Neuronal stem cell (in vitro differentiated cells): Measurements from ENCODE around the gene ADAM12.

ENCODE experiments used
- DNase-seq: peaks from one replicate; pipeline ENCODE4 v3.0.0-alpha.2; 2013; ENCODE audit warnings: low spot score
- H2AFZ ChIP-seq: one replicate; pipeline ENCODE4 v1.6.1; 2013; ENCODE audit warnings: mild to moderate bottlenecking, low read length, inconsistent platforms
- H2AK5ac ChIP-seq: 2 replicates; pipeline ENCODE4 v1.6.1; 2013; ENCODE audit warnings: low read depth, mild to moderate bottlenecking, inconsistent platforms, low read length, moderate library complexity, mixed read lengths
- H2BK120ac ChIP-seq: 2 replicates; pipeline ENCODE4 v1.6.1; 2013; ENCODE audit warnings: low read depth, mild to moderate bottlenecking, inconsistent platforms, low read length, moderate library complexity, mixed read lengths
- H2BK12ac ChIP-seq: one replicate; pipeline ENCODE4 v1.6.1; 2013; ENCODE audit warnings: low read length, inconsistent platforms
- H2BK15ac ChIP-seq: 2 replicates; pipeline ENCODE4 v1.6.1; 2013; ENCODE audit warnings: mild to moderate bottlenecking, low read length, inconsistent platforms, mixed read lengths
- H2BK5ac ChIP-seq: one replicate; pipeline ENCODE4 v1.6.1; 2013; ENCODE audit warnings: inconsistent platforms, mild to moderate bottlenecking, low read length, moderate library complexity
- H3K14ac ChIP-seq: one replicate; pipeline ENCODE4 v1.6.1; 2013; ENCODE audit warnings: low read length, inconsistent platforms
- H3K18ac ChIP-seq: 2 replicates; pipeline ENCODE4 v1.6.1; 2013; ENCODE audit warnings: low read length, inconsistent platforms
- H3K23ac ChIP-seq: 2 replicates; pipeline ENCODE4 v1.6.1; 2013; ENCODE audit warnings: low read depth, mild to moderate bottlenecking, mixed read lengths, low read length, inconsistent platforms; ENCODE audit not compliant: poor library complexity
- H3K27ac ChIP-seq: replicated peaks from 3 replicates; pipeline ENCODE4 v1.5.1; 2013; ENCODE audit warnings: low read length, inconsistent platforms
- H3K27me3 ChIP-seq, 3 experiments: 2 replicates each; pipeline ENCODE4 v1.6.1; 2013; ENCODE audit warnings: low read length in 3 of 3, mild to moderate bottlenecking in 2 of 3, inconsistent platforms in 1 of 3, low read depth in 1 of 3, mixed read lengths in 1 of 3, moderate library complexity in 1 of 3; ENCODE audit not compliant: control insufficient read depth in 3 of 3, insufficient read depth in 3 of 3
- H3K36me3 ChIP-seq, 2 donors: replicated peaks in 1 of 2; 2 replicates each; pipeline ENCODE4 v1.6.1; 2013; ENCODE audit warnings: low read length in 2 of 2; ENCODE audit not compliant: control insufficient read depth in 2 of 2, insufficient read depth in 2 of 2
- H3K4ac ChIP-seq: 2 replicates; pipeline ENCODE4 v1.6.1; 2013; ENCODE audit warnings: inconsistent platforms, mild to moderate bottlenecking, low read length, moderate library complexity
- H3K4me1 ChIP-seq, 2 donors: 1 replicate in 1 of 2; 2 replicates in 1 of 2; pipeline ENCODE4 v1.6.1; 2013; ENCODE audit warnings: low read length in 2 of 2, low read depth in 1 of 2; ENCODE audit not compliant: control insufficient read depth in 2 of 2, insufficient read depth in 1 of 2
- H3K4me2 ChIP-seq: one replicate; pipeline ENCODE4 v1.6.1; 2013; ENCODE audit warnings: mild to moderate bottlenecking, low read length, inconsistent platforms; ENCODE audit not compliant: insufficient read depth, poor library complexity, severe bottlenecking
- H3K4me3 ChIP-seq, 2 donors: 2 replicates each; pipeline ENCODE4 v1.5.1; 2013; ENCODE audit warnings: low read length in 2 of 2, mild to moderate bottlenecking in 2 of 2, inconsistent platforms in 1 of 2, moderate library complexity in 1 of 2
- H3K79me1 ChIP-seq: one replicate; pipeline ENCODE4 v1.6.1; 2013; ENCODE audit warnings: low read depth, mild to moderate bottlenecking, inconsistent platforms, low read length, moderate library complexity
- H3K9ac ChIP-seq: one replicate; pipeline ENCODE4 v1.6.1; 2013; ENCODE audit warnings: mild to moderate bottlenecking, low read depth, low read length, inconsistent platforms; ENCODE audit not compliant: poor library complexity
- H3K9me3 ChIP-seq, 2 donors: replicated peaks in 1 of 2; 2 replicates each; pipeline versions ENCODE3 to v1.6.1; 2013; ENCODE audit warnings: low read length in 2 of 2, mild to moderate bottlenecking in 2 of 2, inconsistent platforms in 1 of 2, low read depth in 1 of 2, mixed read lengths in 1 of 2, moderate library complexity in 1 of 2; ENCODE audit not compliant: control insufficient read depth in 2 of 2, insufficient read depth in 1 of 2
- H4K8ac ChIP-seq: one replicate; pipeline ENCODE4 v1.6.1; 2013; ENCODE audit warnings: low read depth, mild to moderate bottlenecking, inconsistent platforms, low read length, moderate library complexity
- H4K91ac ChIP-seq: one replicate; pipeline ENCODE4 v1.6.1; 2013; ENCODE audit warnings: low read length, low read depth, mild to moderate bottlenecking, inconsistent platforms; ENCODE audit not compliant: poor library complexity
- WGBS, 2 donors: extraction: QIAGEN DNeasy Blood & Tissue Kit; methylation state at CpG; one replicate each; pipeline ENCODE4 v1.1.7; 2013; ENCODE audit warnings: missing lambda C conversion rate in 2 of 2, mixed read lengths in 1 of 2; ENCODE audit not compliant: insufficient read length in 2 of 2, insufficient replicate concordance in 1 of 2; ENCODE audit errors: extremely low coverage in 2 of 2; 5-methylcytosine and 5-hydroxymethylcytosine counted together

ADAM12 gene

GRCh38 chr10:126006264-126006663 lies 382.0 kb downstream of the ADAM12 start:
- Histone ChIP-seq H3K4me2 (no peak overlapping the region), H3K27me3 (peaks cover 0 to 2% (median 0%) of the 10 kb centered on the region in 3 experiments), H2AFZ (no peak overlapping the region), H3K36me3 (no peaks in the 10 kb centered on the region), H3K23ac (no peak overlapping the region), H3K27ac (no peak overlapping the region), H2AK5ac (no peak overlapping the region), H3K9me3 (peaks cover 0 to 2% of the 10 kb centered on the region in 2 donors), H4K91ac (no peak overlapping the region), H3K4ac (no peak overlapping the region), H3K18ac (no peak overlapping the region), H2BK15ac (no peak overlapping the region), H3K4me1 (peaks cover 0 to 2% of the 10 kb centered on the region in 2 donors), H3K79me1 (no peaks in the 10 kb centered on the region), H3K9ac (no peak overlapping the region), H2BK5ac (no peak overlapping the region), H3K4me3 (no peak overlapping the region), H3K14ac (no peak overlapping the region), H2BK120ac (no peak overlapping the region), H4K8ac (no peak overlapping the region), H2BK12ac (no peak overlapping the region)
- no CpG with 5 or more reads among the region's 5 CpGs for WGBS, 2 donors
- no peak for DNase-seq

- no peak overlapping the region for H3K23ac ChIP-seq
- DNase-seq, result no peak
- no peaks in the 10 kb centered on the region for H3K36me3 ChIP-seq
- no peak overlapping the region for H2AFZ ChIP-seq
- H2BK120ac ChIP-seq, result no peak overlapping the region
- no peaks in the 10 kb centered on the region for H3K79me1 ChIP-seq
- no peak overlapping the region for H3K18ac ChIP-seq
- no peak overlapping the region for H3K9ac ChIP-seq
- no peak overlapping the region for H3K4me3 ChIP-seq
- H3K4ac ChIP-seq, result no peak overlapping the region
- no peak overlapping the region for H4K91ac ChIP-seq
- WGBS, 2 donors, result no CpG with 5 or more reads among the region's 8 CpGs
- H3K4me2 ChIP-seq, result no peak overlapping the region
- H2AK5ac ChIP-seq, result no peak overlapping the region
- H4K8ac ChIP-seq, result no peak overlapping the region
- H3K14ac ChIP-seq, result no peak overlapping the region
- no peak overlapping the region for H2BK12ac ChIP-seq
- no peak overlapping the region for H2BK5ac ChIP-seq
- H2BK15ac ChIP-seq, result no peak overlapping the region
- H3K9me3 ChIP-seq, result no peaks in the 10 kb centered on the region
- no peak overlapping the region for H3K27ac ChIP-seq
- no peaks in the 10 kb centered on the region for H3K27me3 ChIP-seq
- H3K4me1 ChIP-seq, result peaks cover 0 to 2% of the 10 kb centered on the region in 2 donors
Measured at GRCh38 chr10:126004752-126005151, 383.5 kb downstream of the ADAM12 start.

- no peak overlapping the region for H3K18ac ChIP-seq
- WGBS, 2 donors, result no CpG with 5 or more reads among the region's 2 CpGs
Measured at GRCh38 chr10:126001576-126001975, 386.7 kb downstream of the ADAM12 start.

GRCh38 chr10:125999694-126000093 lies 388.6 kb downstream of the ADAM12 start:
- WGBS, 2 donors, result no CpG with 5 or more reads among the region's 3 CpGs
- Histone ChIP-seq H2BK12ac (no peak overlapping the region), H2BK120ac (no peak overlapping the region), H3K36me3 (no peaks in the 10 kb centered on the region), H3K79me1 (no peaks in the 10 kb centered on the region), H3K14ac (no peak overlapping the region), H4K8ac (no peak overlapping the region), H3K9ac (no peak overlapping the region), H3K9me3 (no peaks in the 10 kb centered on the region), H3K27me3 (no peaks in the 10 kb centered on the region), H3K18ac (no peak overlapping the region), H2AFZ (no peak overlapping the region), H3K4ac (no peak overlapping the region), H2BK15ac (no peak overlapping the region), H3K4me1 (no peaks in the 10 kb centered on the region), H2BK5ac (no peak overlapping the region), H3K4me2 (no peak overlapping the region), H3K23ac (no peak overlapping the region), H3K27ac (no peak overlapping the region), H4K91ac (no peak overlapping the region), H2AK5ac (no peak overlapping the region), H3K4me3 (no peak overlapping the region)
- no peak for DNase-seq

More at GRCh38 chr10:126001576-126001975, 386.7 kb downstream of the ADAM12 start:
- Histone ChIP-seq H2BK120ac (no peak overlapping the region), H2BK15ac (no peak overlapping the region), H3K9me3 (no peaks in the 10 kb centered on the region), H3K27me3 (no peaks in the 10 kb centered on the region), H2BK12ac (no peak overlapping the region), H3K14ac (peak overlapping the region; percentile 9), H2AK5ac (no peak overlapping the region), H3K36me3 (no peaks in the 10 kb centered on the region), H3K23ac (no peak overlapping the region), H3K4me1 (no peaks in the 10 kb centered on the region), H4K8ac (no peak overlapping the region), H3K27ac (no peak overlapping the region), H3K79me1 (no peaks in the 10 kb centered on the region), H3K4ac (no peak overlapping the region), H2AFZ (no peak overlapping the region), H3K4me3 (no peak overlapping the region), H4K91ac (no peak overlapping the region), H2BK5ac (no peak overlapping the region), H3K9ac (no peak overlapping the region), H3K4me2 (no peak overlapping the region)
- no peak for DNase-seq
